ENCODE data around the gene ST7.

The ST7 gene

GRCh38 chr7:117132321-117133120 is 179.2 kb downstream of the ST7 start:
- no peak for DNase-seq (ENCODE audit: low read depth)

DNA sequence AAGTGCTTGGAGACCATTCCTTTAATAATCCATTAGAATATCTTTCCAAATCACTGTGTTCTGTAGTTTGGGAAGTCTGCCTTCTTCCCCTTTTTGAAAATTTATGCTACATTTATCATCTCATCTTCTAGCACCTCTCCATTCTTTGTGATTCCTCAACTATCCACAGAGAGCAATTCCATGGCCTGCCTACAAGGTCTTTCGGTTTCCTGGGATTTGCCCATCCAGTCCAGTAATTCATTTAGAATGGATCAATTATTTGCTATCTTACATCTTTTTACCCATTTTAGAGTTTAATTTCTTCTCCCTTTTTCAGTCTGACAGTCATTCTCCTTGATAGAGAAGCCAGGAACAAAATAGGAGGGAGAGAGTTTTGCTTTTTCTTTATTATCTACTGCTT is 179.8 kb downstream of the ST7 start:
- no peak for DNase-seq (ENCODE audit: low read depth)

- no peak for DNase-seq (ENCODE audit: low read depth)
These were observed 181.1 kb downstream of the ST7 start for GRCh38 chr7:117134411-117134810.

GRCh38 chr7:117134889-117135552 is 181.7 kb downstream of the ST7 start:
- no peak for DNase-seq (ENCODE audit: low read depth)

DNA sequence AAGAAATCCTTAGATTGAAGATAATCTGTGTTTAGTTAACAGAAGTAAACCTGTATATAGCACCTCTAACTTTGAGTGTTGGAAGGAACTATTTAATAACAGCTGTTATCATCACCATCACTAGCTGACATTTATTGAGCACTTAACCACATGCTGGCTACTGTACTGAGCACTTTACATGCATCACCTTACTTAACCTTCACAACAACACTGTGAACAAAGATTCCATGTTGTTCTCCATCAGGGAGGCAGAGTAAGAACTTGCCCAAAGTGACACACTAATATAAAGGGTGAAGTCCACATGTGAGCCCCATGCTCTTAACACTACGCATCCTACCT is 182.2 kb downstream of the ST7 start:
- no peak for DNase-seq (ENCODE audit: low read depth)

- no peak for DNase-seq (ENCODE audit: low read depth)
These were observed 184.6 kb downstream of the ST7 start for GRCh38 chr7:117137868-117138267.

GRCh38 chr7:117138495-117138894 is 185.2 kb downstream of the ST7 start:
- DNase-seq (ENCODE audit: low read depth) = no peak

DNA sequence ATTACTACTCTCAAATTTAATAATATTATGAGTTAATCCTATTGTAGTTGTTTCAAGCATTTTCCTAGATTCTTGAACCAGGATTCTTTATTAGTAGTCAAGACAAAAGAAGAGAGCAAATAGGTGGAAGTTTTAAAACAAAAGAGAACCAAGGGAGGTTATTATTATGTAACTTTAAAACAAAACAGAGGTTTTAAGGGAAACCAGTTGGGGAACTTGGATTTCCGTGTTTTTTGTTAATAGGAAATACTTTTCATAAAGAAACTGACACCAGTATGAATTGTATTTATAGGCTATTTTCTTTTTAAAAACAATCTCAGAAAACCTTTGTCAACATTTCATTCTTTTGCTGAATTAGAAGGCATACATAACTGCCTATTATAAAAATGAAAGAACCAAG is 185.7 kb downstream of the ST7 start:
- DNase-seq (ENCODE audit: low read depth) = no peak

- no peak for DNase-seq (ENCODE audit: low read depth)
These were observed 186.2 kb downstream of the ST7 start for GRCh38 chr7:117139397-117139984.

GRCh38 chr7:117140921-117141320 is 187.6 kb downstream of the ST7 start:
- DNase-seq (ENCODE audit: low read depth) = no peak

DNA sequence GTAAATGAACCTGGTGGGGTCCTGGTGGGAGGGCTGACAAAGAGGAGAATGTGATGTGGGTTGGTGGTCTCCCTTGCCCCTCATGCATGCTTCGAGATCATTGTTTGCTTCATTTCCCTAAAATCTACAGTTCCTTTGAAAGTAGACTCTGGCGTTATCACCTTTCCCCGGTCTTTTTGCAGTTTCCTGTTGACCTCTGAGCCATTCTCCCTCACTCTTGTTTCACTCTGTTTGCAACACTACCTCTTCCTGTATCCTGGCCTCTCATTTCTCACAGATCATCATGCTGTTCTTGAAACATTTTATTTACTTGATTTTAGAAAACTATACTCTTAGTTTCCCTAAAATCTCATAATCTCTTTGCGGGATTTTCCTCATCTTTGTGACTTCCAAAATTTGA is 189.8 kb downstream of the ST7 start:
- DNase-seq (ENCODE audit: low read depth) = no peak

GRCh38 chr7:117143580-117143979 is 190.3 kb downstream of the ST7 start:
- no peak for DNase-seq (ENCODE audit: low read depth)

DNA sequence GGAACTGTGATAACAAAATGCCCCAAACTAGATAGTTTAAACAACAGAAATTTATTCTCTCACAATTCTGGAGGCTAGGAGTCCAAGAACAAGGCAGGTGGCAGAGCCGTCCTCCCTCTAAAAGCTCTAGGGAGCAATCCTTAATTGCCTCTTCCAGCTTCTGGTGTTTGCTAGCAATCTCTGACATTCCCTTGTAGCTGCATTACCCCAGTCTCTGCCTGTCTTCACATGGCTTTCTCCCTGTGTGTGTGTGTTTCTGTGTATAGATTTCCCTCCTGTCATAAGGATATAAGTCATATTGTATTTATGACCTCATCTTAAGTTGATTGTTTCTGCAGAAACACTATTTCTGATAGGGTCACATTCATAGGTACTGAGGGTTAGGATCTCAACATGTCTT is 192.0 kb downstream of the ST7 start:
- DNase-seq (ENCODE audit: low read depth) = no peak

DNA sequence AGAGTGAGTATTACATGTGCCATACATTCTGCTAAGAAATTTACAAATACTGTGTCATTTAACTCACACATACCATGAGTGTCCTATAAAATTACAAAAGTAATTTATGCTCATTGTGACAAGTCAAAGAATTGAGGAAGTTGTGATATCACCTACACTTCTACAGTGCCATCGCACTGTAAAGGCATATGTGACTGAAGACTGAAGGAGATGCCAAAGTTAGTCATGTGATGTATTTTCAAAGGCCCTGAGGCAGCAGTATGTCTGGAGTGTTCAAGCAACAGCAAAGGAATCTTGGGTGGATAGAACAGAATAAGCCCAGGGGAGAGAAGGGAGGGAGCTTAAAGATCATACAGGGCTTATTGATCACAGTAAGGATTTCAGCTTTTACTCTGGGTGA is 192.8 kb downstream of the ST7 start:
- DNase-seq (ENCODE audit: low read depth) = no peak

- DNase-seq (ENCODE audit: low read depth) = no peak
These were observed 193.2 kb downstream of the ST7 start for GRCh38 chr7:117146511-117146910.

GRCh38 chr7:117148971-117149370 is 195.7 kb downstream of the ST7 start:
- no peak for DNase-seq (ENCODE audit: low read depth)

DNA sequence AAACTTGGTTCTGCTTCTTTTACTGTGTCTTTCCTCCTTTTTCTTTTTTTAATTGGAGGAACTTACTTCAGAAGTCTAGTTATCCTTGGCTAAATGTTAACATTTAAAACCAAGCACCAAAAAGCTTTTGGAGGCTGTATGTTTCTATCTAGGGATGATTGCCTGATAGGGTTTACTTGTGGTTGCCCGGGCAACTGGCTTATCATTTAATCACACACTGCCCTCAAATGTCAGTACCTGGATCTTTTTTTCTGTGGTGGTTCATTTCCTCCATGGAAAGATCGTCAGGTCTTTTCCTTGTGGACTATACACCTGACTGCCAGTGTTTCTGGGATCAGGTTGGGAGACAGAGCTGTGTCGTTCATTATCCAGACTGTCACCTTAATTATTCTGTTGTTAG is 196.4 kb downstream of the ST7 start:
- DNase-seq (ENCODE audit: low read depth) = no peak

GRCh38 chr7:117152213-117153007 is 199.1 kb downstream of the ST7 start:
- DNase-seq (ENCODE audit: low read depth) = no peak

DNA sequence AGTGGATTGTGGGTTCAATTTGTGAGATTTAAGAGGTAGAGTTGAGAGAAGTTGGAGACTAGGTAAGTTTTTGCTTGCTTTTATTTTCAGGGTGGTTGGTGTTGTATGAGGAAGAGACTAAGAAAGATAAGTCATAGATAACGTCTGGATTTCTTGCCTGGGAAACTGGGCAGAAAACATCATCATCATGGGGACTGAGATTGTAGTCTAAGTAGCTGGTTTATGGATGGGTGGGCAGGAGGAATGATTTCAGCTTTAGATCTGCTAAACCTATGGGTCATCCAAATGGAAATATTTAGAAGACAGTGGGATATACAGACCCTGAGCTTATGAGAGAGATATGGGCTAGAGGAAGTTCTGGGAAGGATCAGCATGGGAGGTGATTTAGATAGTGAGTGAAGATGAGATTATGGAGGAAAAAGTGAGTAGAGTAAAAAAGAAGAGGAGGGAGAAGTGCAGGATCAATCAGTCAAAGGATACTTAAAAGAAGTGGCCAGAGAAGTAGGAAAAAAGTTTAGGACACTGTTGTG is 199.8 kb downstream of the ST7 start:
- DNase-seq (ENCODE audit: low read depth) = no peak

DNA sequence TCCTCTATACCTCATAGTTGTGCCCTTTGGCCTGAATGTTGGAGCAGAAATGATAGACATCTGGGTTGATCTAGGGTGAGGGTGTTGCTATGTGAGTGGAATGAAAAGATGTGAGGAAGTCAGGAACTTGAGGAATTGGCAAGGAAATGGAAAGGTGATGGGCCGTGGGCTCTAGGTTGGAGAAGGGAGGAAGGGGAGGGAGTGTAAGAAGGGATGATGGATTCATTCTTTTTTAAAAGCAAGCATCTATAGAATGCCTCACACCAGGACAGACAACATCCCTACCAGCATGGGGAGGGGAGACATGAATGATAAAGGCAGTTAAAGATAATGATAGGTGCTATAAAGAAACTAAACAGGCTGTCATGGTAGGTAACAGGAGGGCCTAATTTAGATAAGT is 201.4 kb downstream of the ST7 start:
- no peak for DNase-seq (ENCODE audit: low read depth)

GRCh38 chr7:117155694-117156093 is 202.4 kb downstream of the ST7 start:
- DNase-seq (ENCODE audit: low read depth) = no peak
